Hematopoietic multipotent progenitor cell (in vitro differentiated cells): ENCODE data around the gene ADGRV1. TPM values are rescaled to one million over a fixed set of nuclear protein-coding genes. Genes with fewer than 3 reads are reported as not detected.
"Not testable (repeated sequence)": the region's sequence is repeated elsewhere in the genome, so short reads cannot be mapped to it uniquely, and the experiment has no call there.

ENCODE experiments used
- DNase-seq, 3 donors: peaks; one replicate each; pipeline ENCODE4 v3.0.0-alpha.2; 2011 to 2015; ENCODE audit warnings: low read depth in 2 of 3, low spot score in 2 of 3
- total RNA-seq: library from RNA; depleted of rRNA; stranded (reverse); fragments of >200 nt; gene quantifications from one replicate; pipeline ENCODE4 v1.2.3, GENCODE V29; 2012

The ADGRV1 gene
- total RNA-seq, 1 donor: 0.27 TPM

- DNase-seq: no peak
Measured at GRCh38 chr5:90889325-90889600, 330.7 kb downstream of the ADGRV1 start.

- no peak for DNase-seq
Measured at GRCh38 chr5:90890180-90890579, 331.6 kb downstream of the ADGRV1 start.

- DNase-seq: no peak
Measured at GRCh38 chr5:90894866-90895420, 336.3 kb downstream of the ADGRV1 start.

- DNase-seq: no peak
Measured at GRCh38 chr5:90897618-90898017, 339.0 kb downstream of the ADGRV1 start.

DNA sequence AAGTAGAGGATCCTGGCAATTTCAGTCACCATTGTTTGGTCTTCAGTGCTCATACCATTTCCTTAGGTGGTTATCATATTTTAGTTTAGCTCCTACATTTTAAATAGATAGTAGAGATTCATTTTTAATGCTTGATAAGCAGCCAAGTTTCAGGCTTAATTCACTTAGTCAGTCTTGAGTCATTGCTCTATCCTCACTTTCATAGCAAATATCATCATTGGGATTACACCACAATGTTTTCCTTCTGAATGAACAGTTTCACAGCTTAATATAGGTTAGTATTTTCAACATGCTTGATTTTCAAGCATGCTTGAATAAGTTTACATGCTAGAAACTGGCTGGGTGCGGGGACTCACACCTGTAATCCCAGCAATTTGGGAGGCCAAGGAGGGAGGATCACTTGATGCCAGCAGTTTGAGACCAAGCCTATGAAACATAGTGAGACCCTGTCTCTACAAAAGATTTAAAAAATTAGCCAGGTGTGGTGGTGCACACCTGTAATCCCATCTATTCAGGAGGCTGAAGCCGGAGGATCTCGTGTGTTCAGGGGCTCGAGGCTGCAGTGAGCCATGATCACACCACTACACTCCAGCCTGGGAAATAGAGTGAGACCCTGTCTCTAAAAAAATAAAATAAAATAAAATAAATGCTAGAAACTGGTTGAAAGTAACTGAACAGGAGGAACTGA is 339.9 kb downstream of the ADGRV1 start:
- DNase-seq: no peak

DNA sequence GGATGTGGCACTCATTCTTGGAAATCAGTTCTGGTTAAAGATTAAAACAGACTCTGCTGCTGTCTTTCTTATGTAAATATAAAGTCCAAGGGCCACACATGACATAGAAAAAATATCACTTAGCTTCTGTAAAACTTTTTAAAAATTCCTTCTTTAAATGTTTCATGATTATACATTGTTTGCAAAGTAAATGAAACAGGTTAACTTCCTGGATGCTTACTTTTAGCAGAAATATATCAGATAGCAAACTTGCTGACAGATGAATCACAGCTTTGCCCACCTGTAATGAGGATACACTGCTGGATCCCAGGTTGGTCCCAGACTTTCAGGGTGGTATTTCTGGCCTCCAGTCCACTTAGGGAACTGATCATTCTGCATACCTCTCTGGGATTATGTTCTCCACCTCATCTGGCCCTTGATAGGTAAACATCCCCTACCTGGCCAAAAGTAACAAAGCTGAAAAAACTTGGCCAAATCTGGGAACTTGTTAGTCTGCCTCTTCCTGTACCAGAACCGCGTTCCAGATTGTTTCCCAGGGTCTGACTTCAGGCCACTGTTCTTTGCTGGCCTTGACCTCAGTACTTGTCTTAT is 340.5 kb downstream of the ADGRV1 start:
- DNase-seq: no peak

DNA sequence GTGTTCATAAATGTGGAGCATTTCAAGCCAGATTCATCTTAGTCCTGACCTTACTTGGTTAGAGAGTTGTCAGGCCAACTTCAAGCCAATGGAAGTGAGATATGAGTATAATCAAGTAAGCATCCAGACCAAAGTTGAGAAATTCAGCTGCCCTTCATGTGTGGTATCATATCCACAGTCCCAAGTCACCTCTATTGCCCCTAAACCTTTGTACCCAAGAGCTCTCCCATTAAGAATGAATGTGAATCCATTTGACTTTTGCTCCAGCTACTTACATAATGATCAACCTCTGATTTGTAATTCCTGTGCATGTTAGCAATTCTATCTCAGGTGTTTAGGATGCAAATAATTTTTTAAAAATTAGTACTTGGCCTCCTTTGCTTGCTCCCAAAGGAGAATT is 342.7 kb downstream of the ADGRV1 start:
- DNase-seq: no peak

- DNase-seq: no peak
Measured at GRCh38 chr5:90902170-90902569, 343.6 kb downstream of the ADGRV1 start.

DNA sequence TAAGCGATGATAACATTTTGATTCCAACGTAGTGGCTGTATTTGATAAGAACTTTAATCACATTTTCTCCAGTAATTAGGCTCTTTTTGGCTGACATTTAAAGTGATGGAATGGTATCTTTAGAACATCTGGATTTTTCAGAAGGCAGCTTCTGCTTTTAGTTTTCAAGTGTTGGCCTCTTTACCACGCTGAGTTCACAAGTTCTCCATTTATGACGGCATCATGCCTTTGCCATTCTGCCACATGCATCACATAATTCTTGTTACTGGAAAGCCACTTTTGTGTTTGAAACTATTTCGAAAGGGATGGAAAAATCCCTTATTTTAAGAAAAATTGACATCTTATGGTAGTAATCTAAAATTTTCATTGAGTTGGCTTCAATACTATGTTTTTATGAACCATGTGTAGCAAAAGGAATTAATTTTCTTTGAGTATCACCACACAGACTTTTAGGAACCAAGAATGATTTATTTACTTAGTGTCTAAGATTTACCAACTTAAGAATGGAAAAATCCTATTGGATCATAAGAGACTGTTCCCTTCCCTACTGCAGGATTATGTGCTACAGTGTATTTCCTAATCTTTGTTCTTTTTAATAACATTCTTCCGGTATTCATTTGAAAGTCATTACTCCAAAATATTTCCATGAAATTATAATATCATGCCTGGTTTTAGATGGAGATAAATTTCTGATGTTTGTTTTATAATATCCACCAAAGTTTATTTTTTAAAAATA is 344.2 kb downstream of the ADGRV1 start:
- DNase-seq: peak in 2 of 3 donors; percentile 0 to 59

DNA sequence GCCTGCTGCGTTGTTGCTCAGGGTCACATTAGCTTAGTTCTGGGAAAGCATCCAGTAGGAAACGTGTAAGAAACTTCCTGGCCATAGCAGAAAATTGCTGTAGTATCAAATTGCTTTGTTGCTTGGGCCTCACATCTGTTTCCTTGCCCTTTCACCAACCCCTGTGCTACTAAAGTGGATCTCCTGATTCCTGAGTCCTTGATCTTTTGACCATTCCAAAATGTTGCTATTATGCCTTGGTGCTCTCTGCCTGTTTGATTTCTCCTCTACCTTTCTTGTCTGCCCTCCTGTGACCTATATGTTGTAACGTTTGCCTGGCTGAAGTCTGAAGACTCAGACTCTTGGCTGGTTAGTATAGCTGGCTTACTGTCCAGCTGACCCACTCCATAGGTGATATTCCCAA is 350.5 kb downstream of the ADGRV1 start:
- no peak for DNase-seq

DNA sequence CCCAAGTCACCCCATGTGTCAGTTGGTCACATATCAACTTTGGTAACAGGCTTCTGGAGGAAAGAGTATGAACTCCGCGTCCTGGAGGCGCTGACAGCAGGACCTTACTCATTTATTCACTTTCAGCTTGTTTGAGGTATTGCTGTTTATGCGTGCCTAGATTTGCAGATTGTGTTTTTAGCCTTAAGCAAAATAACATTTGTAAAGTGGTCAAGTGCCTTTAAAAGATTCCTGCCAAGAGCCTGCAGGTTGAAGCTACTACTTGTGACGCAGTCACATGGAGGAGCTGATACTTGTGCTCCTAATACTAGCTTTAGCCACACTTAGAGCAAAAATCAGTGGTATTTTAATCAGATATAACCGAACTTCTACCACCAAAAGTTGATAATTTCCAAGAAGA is 351.3 kb downstream of the ADGRV1 start:
- no peak for DNase-seq

DNA sequence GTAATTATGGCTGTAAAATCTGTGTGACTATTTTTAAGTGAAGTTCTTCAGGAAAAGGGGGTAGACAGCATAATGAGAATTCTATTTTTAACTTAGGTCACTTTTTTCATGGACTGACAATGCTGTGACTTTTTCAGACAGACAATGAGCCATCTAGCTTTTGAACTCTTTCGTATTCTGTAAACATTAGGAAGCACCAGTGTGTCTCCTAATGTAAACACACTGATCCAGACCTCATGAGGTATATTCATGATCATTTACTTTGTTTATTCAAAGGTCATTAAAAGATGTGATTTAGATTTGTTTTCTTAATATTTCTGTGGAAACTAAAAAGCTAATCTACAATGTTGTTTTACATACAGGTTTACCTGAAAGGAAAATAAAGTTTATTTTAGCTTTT is 352.6 kb downstream of the ADGRV1 start:
- no peak for DNase-seq

GRCh38 chr5:90912476-90912875 is 353.9 kb downstream of the ADGRV1 start:
- DNase-seq: no peak

DNA sequence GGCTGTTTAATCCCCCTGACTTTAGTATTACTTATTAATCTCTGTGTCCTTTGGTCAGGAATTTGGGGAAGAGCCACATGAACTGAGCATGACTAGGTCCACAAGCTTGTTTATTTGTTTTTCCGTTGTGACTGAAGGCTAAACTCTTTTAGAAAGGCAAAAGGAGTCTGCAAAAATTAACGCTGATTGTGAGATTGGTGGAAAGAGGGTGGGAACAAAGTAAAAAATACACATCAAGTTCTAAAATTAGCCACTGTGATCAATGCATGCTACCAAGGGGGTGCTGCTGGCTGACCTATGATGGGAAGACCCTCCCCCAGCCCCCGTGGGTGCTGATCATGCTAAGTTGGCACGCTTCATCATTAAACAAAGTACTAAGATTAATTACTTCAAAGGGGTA is 356.8 kb downstream of the ADGRV1 start:
- no peak for DNase-seq

DNA sequence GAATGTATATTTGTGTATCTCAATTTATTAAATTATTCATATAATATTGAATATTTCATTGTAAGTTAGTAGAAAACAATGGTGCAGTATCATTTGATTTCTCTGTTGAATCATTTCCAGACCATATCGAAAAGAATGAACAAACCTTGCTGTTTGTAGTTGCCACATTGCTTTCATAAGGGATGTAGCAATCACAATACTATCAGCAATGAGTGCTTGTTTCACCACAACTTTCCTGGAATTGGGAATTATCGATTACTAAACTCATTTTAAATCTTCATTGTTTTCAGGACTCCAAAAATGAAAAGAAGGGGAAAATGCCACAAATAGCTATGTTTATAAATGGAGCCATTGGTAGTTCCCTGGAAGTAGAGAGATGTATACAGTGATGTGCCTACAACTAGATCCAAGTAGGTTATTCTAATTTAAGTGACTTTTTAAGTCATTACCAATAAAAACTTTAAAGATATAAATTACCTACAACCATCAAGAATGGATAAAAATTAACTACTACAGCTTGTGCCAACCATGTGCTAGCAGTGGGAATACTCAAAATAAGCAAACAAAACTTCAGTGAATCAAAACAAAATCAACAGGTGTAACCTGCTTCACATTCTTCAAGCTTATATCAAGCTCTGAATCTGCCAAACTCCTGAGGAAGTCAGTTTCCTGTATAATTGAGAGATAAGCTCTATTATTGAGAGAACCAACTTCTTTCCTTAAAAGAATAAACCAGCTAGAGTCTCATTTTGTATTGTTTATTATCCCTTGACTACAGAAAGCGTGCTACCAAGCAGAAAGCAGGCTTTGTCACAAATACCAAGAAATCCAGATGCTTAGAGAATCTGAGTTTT is 358.6 kb downstream of the ADGRV1 start:
- no peak for DNase-seq

DNA sequence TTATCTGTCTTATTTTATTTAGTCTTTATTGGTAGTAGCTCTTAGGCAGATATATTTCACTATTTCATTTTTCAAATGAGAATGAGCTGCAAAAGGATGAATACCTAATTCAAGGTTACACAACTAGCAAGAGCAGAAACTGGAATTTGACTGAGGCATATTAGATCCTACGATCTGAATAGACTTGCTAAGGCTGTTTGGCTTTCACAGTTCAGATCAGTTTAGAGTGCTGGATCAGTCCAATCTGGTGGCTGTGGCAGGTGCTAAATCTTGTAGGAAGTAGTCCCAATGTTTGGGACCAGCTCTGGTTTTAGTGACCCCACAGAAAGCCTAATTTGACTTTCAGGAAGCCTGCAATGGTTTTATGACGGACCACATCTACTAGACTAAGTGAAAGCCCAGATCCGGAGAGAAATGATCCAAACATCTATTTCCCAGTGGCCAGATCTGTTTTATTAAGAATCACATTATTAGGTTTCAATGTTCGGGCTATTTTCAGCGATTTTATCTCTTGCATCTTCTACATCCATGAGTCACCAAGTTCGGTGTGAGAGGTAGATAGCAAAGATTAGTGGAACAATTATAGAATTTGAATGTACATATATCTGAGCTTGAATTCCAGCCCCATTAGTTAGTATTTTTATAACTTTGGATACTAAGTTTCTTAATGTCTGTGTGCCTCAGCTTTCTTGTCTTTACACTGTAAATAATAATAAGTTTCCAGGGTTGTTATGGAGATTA is 359.5 kb downstream of the ADGRV1 start:
- no peak for DNase-seq

DNA sequence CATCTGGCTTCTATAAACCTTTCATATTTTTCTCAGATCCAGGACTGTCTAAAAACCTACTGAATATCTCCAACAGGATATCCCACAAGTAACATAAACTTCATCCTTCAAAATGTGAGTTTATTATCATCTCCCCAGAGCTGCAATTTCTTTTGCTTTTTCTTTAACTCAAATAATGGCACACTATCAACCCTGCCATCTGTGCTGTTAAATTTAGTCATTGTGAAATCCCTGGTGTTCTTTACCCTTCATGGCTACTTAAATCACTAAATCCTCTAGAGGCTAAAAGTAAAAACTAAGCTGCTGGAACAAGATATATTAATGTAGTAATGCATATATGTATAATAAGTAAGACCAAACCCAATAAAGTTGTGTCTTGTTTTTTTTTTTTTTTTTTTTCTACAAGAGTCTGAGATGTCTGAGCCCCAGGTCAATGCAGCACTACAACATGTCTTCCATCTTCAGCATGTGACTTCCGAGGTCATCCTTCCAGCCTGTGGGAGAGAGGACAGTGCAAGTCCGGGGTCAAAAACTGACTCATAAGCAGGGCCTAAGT is 362.9 kb downstream of the ADGRV1 start:
- no peak for DNase-seq

DNA sequence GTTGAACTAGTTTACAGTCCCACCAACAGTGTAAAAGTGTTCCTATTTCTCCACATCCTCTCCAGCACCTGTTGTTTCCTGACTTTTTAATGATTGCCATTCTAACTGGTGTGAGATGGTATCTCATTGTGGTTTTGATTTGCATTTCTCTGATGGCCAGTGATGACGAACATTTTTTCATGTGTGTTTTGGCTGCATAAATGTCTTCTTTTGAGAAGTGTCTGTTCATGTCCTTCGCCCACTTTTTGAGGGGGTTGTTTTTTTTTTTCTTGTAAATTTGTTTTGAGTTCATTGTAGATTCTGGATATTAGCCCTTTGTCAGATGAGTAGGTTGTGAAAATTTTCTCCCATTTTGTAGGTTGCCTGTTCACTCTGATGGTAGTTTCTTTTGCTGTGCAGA is 365.6 kb downstream of the ADGRV1 start:
- DNase-seq: not testable (repeated sequence)

GRCh38 chr5:90929013-90929839 is 370.6 kb downstream of the ADGRV1 start:
- not testable (repeated sequence) for DNase-seq
